Endothelial cell of umbilical vein (primary cell): ENCODE data around the gene ACP3. TPM values are rescaled to one million over a fixed set of nuclear protein-coding genes. Genes with fewer than 3 reads are reported as not detected.

Experiments
- BruUV-seq: library from RNA; stranded (reverse); fragments of 400-500 nt; replicated peaks from 2 replicates; lab custom pipeline; 2021; lab: Mats Ljungman, UMichigan
- CTCF ChIA-PET: fragments of 300-600, 350-600 bp; sonication (Branson Sonifier 250); formaldehyde crosslinking; loops from one replicate; lab custom pipeline; 2021; ENCODE audit warnings: antibody characterized with exemption, inconsistent platforms; lab: Charles Lee
- POLR2A ChIA-PET: fragments of 300-600, 350-600 bp; sonication (Branson Sonifier 250); formaldehyde crosslinking; loops from one replicate; lab custom pipeline; 2021; ENCODE audit warnings: antibody characterized with exemption, inconsistent platforms; lab: Charles Lee
- DNase-seq: peaks from one replicate; pipeline ENCODE4 v3.0.0-alpha.2; 2011; ENCODE audit warnings: low read depth, low spot score
- FAIRE-seq: peaks from 2 replicates; lab custom pipeline; 2011; peaks lifted over from hg19 to GRCh38; lab: Jason Lieb, UNC
- H2AFZ ChIP-seq: 2 replicates; pipeline ENCODE4 v1.6.0; 2012; ENCODE audit warnings: low read depth, low read length, control low read depth, inconsistent platforms
- H3K27ac ChIP-seq: 2 replicates; pipeline ENCODE4 v1.5.1; 2011; ENCODE audit warnings: low read depth, mild to moderate bottlenecking, control low read depth, low read length, moderate library complexity; ENCODE audit not compliant: insufficient read depth
- H3K27me3 ChIP-seq, 2 experiments: 2 replicates each; pipeline versions ENCODE4 v1.6.0 to v1.6.1; 2011; ENCODE audit warnings: low read length in 2 of 2, mixed read lengths in 1 of 2; ENCODE audit not compliant: control insufficient read depth in 2 of 2, insufficient read depth in 2 of 2
- H3K36me3 ChIP-seq, 2 experiments: 2 replicates in 1 of 2; 3 replicates in 1 of 2; pipeline ENCODE4 v1.5.1; 2011; ENCODE audit warnings: low read length in 2 of 2, mild to moderate bottlenecking in 1 of 2, moderate library complexity in 1 of 2; ENCODE audit not compliant: control insufficient read depth in 2 of 2, insufficient read depth in 2 of 2; ENCODE audit errors: extremely low read depth in 1 of 2
- H3K4me1 ChIP-seq: 3 replicates; pipeline ENCODE4 v1.5.1; 2011; ENCODE audit warnings: mild to moderate bottlenecking, low read length; ENCODE audit not compliant: control insufficient read depth, insufficient read depth; ENCODE audit errors: extremely low read depth
- H3K4me2 ChIP-seq: 2 replicates; pipeline ENCODE4 v1.6.1; 2011; ENCODE audit warnings: low read length, control low read depth, mixed read lengths; ENCODE audit not compliant: insufficient read depth
- H3K4me3 ChIP-seq, 3 experiments: fragments of 200-600 bp in 1 of 3; sonication (generic), shearing (Covaris generic) in 1 of 3; replicated peaks in 1 of 3; 2 replicates each; pipeline ENCODE4 v1.5.1; 2011 to 2016; ENCODE audit warnings: control low read depth in 3 of 3, low read length in 3 of 3, mild to moderate bottlenecking in 2 of 3, inconsistent platforms in 1 of 3, low read depth in 1 of 3, moderate library complexity in 1 of 3; ENCODE audit not compliant: insufficient read depth in 1 of 3
- H3K79me2 ChIP-seq: 2 replicates; pipeline ENCODE4 v1.6.0; 2012; ENCODE audit warnings: low read length, inconsistent platforms; ENCODE audit not compliant: control insufficient read depth, insufficient read depth
- H3K9ac ChIP-seq: replicated peaks from 2 replicates; pipeline ENCODE3; 2011; ENCODE audit warnings: low read length, control low read depth; ENCODE audit not compliant: insufficient read depth; ENCODE audit errors: extremely low read depth
- H3K9me1 ChIP-seq: replicated peaks from 3 replicates; pipeline ENCODE4 v1.6.0; 2011; ENCODE audit warnings: mild to moderate bottlenecking, low read length; ENCODE audit not compliant: control insufficient read depth, insufficient read depth; ENCODE audit errors: extremely low read depth
- H3K9me3 ChIP-seq: replicated peaks from 2 replicates; pipeline ENCODE4 v1.5.1; 2012; ENCODE audit warnings: low read length, inconsistent platforms; ENCODE audit not compliant: control insufficient read depth, insufficient read depth
- H4K20me1 ChIP-seq: replicated peaks from 2 replicates; pipeline ENCODE3; 2011; ENCODE audit warnings: mild to moderate bottlenecking, low read length; ENCODE audit not compliant: control insufficient read depth, insufficient read depth; ENCODE audit errors: extremely low read depth
- CTCF ChIP-seq, 2 donors: IDR thresholded peaks; 1 replicate in 1 of 2; 2 replicates in 1 of 2; pipeline ENCODE4 v1.5.1; 2011; ENCODE audit warnings: low read length in 2 of 2, mild to moderate bottlenecking in 2 of 2, moderate library complexity in 2 of 2, control low read depth in 1 of 2, inconsistent platforms in 1 of 2, low read depth in 1 of 2; ENCODE audit not compliant: insufficient read depth in 1 of 2; ENCODE audit errors: extremely low read depth in 1 of 2
- EZH2 ChIP-seq: IDR thresholded peaks from 2 replicates; pipeline ENCODE4 v1.6.1; 2012; ENCODE audit warnings: borderline replicate concordance, low read depth, mild to moderate bottlenecking, moderate library complexity, low read length, inconsistent platforms; ENCODE audit not compliant: severe bottlenecking
- FOS ChIP-seq: IDR thresholded peaks from 2 replicates; pipeline ENCODE4 v1.6.1; 2011; ENCODE audit warnings: mild to moderate bottlenecking, low read length, moderate library complexity, borderline replicate concordance; ENCODE audit not compliant: insufficient read depth
- GATA2 ChIP-seq: IDR thresholded peaks from 2 replicates; pipeline ENCODE4 v1.7.0; 2011; ENCODE audit warnings: low read depth, mild to moderate bottlenecking, moderate library complexity, mixed read lengths, low read length; ENCODE audit not compliant: insufficient read length, insufficient read depth
- JUN ChIP-seq: IDR thresholded peaks from 2 replicates; pipeline ENCODE4 v1.6.1; 2011; ENCODE audit warnings: borderline replicate concordance, low read depth; ENCODE audit not compliant: insufficient read length, insufficient read depth
- MYC ChIP-seq: IDR thresholded peaks from one replicate; pipeline ENCODE4 v1.6.1; 2011; ENCODE audit warnings: mild to moderate bottlenecking, low read depth, low read length
- POLR2A ChIP-seq: IDR thresholded peaks from 2 replicates; pipeline ENCODE4 v1.6.1; 2012; ENCODE audit warnings: low read depth, mild to moderate bottlenecking, control low read depth, low read length
- POLR2AphosphoS5 ChIP-seq: IDR thresholded peaks from 2 replicates; pipeline ENCODE4 v1.6.1; 2012; ENCODE audit warnings: low read depth, mild to moderate bottlenecking, control low read depth, low read length, moderate library complexity; ENCODE audit not compliant: insufficient read depth
- dilution Hi-C: fragments of 300-500 bp; cut with MboI; formaldehyde crosslinking; loops from one replicate; pipeline ENCODE4 v1.15.0; 2019; ENCODE audit warnings: low sequenced_read_pairs; ENCODE audit not compliant: extremely low pct_ligation_motif_present
- intact Hi-C: fragments of 100-400 bp; cut with micrococcal nuclease; formaldehyde crosslinking; loops from one replicate; pipeline ENCODE4 v1.10.0; 2022
- polyA plus RNA-seq, 4 experiments: library from polyadenylated mRNA; depleted of rRNA in 3 of 4; stranded (reverse) in 3 of 4; unstranded in 1 of 4; fragments of >200 nt; gene quantifications; 2 replicates each; pipeline versions ENCODE4 v1.2.1 to v1.2.3, GENCODE V29; 2011 to 2012; ENCODE audit warnings: missing spikeins in 1 of 4
- total RNA-seq: library from RNA; stranded (reverse); gene quantifications from 2 replicates; pipeline ENCODE4 v1.2.3, GENCODE V29; 2021
- TF ChIP-seq, protein P1 (sequence below): IDR thresholded peaks from 2 replicates; pipeline ENCODE4 v1.6.1; 2011; ENCODE audit not compliant: insufficient read depth, insufficient read length

The ACP3 gene
- total and polyA plus RNA-seq, 2 donors (not counting 3 experiments of a cell fraction or from before 2014, with no cell fraction given): not detected

DNA sequence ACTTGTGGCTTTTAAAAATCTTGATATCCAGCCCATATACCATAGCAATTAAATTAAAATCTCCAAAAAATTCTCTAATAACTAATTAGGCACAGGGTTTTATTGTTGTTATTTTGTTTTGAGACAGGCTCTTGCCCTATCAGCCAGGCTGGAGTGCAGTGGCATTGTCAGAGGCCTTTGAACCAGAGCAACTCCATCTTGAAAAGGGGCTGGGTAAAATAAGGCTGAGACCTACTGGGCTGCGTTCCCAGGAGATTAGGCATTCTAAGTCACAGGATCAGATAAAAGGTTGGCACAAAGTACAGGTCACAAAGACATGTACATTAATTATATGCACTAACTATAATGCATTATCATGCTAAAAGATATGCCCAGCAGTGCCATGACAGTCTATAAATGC, 31.2 kb upstream of the ACP3 start:
- Histone ChIP-seq H3K9me1 (no peaks in the 10 kb centered on the region), H3K79me2 (no peaks in the 10 kb centered on the region), H3K9ac (no peak overlapping the region), H2AFZ (no peak overlapping the region), H3K27me3 (peaks cover 0 to 6% of the 10 kb centered on the region in 2 experiments), H3K36me3 (no peaks in the 10 kb centered on the region), H3K4me2 (no peak overlapping the region), H3K4me3 (no peak overlapping the region), H3K9me3 (no peaks in the 10 kb centered on the region), H3K27ac (no peak overlapping the region), H4K20me1 (no peaks in the 10 kb centered on the region), H3K4me1 (no peaks in the 10 kb centered on the region)
- no TSS peak for BruUV-seq
- TF ChIP-seq POLR2A (no peak), CTCF (IDR thresholded peaks at IDR 0.05; ENCODE audit: extremely low read depth in 1 of 2, insufficient read depth in 1 of 2, low read depth in 1 of 2, low read length in 2 of 2) (no peak), EZH2 (no peak), GATA2 (no peak), JUN (no peak), FOS (no peak), MYC (no peak), POLR2AphosphoS5 (no peak)
- TF ChIP-seq, protein P1, sequence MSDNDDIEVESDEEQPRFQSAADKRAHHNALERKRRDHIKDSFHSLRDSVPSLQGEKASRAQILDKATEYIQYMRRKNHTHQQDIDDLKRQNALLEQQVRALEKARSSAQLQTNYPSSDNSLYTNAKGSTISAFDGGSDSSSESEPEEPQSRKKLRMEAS: no peak
- ChIA-PET CTCF (interaction anchor here (1.6 kb wide), 1 partner anchor 57 kb away, joined by 3 read pairs; no protein-coding TSS in a partner anchor), POLR2A (no interaction called here)
- DNase-seq (no peak), FAIRE-seq (no peak)
- dilution Hi-C loops (no loop called here), intact Hi-C loops (no loop called here)
